TTC549 (cell line): ENCODE data around the gene IQGAP3.
A peak's percentile ranks its signal among the peaks of the same experiment; 100 is the strongest.
"Not testable (repeated sequence)": the region's sequence is repeated elsewhere in the genome, so short reads cannot be mapped to it uniquely, and the experiment has no call there.

Experiments used
- FAIRE-seq: peaks from 2 replicates; lab custom pipeline; 2012; peaks lifted over from hg19 to GRCh38; lab: Jason Lieb, UNC

Gene IQGAP3, protein sequence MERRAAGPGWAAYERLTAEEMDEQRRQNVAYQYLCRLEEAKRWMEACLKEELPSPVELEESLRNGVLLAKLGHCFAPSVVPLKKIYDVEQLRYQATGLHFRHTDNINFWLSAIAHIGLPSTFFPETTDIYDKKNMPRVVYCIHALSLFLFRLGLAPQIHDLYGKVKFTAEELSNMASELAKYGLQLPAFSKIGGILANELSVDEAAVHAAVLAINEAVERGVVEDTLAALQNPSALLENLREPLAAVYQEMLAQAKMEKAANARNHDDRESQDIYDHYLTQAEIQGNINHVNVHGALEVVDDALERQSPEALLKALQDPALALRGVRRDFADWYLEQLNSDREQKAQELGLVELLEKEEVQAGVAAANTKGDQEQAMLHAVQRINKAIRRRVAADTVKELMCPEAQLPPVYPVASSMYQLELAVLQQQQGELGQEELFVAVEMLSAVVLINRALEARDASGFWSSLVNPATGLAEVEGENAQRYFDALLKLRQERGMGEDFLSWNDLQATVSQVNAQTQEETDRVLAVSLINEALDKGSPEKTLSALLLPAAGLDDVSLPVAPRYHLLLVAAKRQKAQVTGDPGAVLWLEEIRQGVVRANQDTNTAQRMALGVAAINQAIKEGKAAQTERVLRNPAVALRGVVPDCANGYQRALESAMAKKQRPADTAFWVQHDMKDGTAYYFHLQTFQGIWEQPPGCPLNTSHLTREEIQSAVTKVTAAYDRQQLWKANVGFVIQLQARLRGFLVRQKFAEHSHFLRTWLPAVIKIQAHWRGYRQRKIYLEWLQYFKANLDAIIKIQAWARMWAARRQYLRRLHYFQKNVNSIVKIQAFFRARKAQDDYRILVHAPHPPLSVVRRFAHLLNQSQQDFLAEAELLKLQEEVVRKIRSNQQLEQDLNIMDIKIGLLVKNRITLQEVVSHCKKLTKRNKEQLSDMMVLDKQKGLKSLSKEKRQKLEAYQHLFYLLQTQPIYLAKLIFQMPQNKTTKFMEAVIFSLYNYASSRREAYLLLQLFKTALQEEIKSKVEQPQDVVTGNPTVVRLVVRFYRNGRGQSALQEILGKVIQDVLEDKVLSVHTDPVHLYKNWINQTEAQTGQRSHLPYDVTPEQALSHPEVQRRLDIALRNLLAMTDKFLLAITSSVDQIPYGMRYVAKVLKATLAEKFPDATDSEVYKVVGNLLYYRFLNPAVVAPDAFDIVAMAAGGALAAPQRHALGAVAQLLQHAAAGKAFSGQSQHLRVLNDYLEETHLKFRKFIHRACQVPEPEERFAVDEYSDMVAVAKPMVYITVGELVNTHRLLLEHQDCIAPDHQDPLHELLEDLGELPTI (N-terminal part only)

GRCh38 chr1:156571919-156572662 lies at the start of gene IQGAP3:
Gene IQGAP3 (minus strand): TSS chr1:156572565. CDS start chr1:156572529, 36 bp downstream.
- no peak for FAIRE-seq

DNA sequence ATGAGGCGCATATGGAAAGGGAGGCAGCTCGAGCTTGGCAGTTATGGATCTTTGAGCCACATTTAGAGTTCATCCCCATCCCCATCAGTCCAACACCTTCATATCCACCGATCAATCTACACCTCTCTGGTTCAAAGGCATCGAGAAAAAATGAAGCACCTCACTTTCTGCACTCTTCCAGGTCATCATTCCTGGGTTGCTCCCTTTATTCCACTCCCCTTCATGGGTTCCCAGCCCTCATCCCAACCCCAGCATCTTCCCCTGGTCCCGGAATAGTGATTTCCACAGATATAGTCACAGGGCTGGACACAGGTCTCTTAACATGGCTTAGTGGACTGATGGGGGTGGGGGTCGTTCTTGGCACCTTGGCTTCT lies 47.2 kb upstream of the IQGAP3 start:
- FAIRE-seq = no peak

DNA sequence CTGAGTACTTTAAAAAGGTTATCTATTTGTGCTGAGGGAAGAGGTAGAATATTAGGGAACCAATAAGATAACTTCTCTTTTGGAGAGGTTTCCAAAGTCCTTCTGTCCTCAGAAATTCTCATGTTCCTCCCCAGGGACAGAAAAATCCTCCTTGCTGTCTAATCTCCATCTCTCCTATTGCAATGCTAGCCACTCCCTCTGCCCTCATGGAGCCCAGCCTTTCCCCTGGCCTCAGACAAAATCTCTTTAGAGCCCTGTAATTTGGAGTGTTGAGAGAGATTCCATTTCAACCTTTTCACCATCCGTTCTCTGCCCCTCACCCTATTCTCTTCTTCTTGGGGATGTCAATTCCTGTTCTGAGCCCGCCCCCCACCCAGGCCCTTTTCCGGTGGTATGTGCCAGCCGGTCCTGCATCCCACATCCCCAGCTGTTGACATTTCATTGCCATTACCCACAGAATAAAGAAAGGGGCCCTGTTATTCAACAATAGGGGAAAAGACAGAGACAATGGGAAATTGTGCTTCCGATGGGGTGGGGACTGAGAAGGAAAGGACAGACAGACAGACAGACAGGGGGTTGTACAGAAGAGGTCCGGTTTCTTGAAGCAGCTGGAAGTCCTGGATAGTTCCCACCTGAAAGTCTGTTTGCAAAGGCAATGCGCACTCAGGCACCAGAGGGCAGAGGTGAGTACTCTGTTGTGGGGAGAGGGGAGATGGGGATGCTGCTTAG lies 46.7 kb upstream of the IQGAP3 start, which contains the start of gene HAPLN2:
TSS of gene HAPLN2 (plus strand) at position 563 of the 729 bp plus-strand sequence. CDS start 4,076 bp downstream, outside the sequence.
- FAIRE-seq = no peak

DNA sequence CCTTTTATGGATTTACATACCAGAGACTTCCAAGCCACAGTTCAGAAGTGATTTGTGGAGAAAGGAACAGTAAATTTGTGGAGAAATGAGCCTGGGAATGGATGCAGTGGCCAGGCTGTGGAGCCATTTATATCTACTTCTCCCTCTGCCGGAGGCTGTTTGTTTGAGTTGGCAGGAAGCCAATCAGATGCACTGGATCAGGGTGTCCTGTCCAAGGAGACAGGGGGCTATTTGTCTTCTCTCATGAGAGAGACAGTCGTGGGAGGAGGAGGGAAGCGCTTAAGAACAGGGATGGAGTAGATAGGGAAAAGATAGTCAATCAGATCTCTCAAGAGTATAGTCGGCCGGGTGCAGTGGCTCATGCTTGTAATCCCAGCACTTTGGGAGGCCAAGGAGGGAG lies 44.1 kb upstream of the IQGAP3 start:
- no peak for FAIRE-seq

DNA sequence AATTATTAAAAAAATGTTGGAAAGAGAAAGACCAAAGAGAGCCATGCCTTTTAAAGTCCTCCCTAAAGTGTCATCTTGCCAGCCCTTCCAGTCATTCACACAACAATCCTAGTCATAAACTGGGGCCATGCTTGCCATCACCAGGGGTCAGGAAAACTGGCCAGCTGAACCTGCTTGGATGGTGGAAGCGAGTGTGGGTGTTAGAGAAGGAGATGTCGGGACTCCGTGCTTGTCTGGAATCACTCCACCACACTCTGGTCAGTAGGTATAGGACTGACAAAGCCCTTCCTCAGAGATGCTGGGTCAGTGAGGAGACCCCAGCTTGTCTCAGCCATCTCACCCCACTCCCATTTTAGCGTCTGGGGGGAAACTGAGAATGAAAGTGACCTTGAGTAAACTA lies 43.6 kb upstream of the IQGAP3 start:
- FAIRE-seq = no peak

- no peak for FAIRE-seq
These were observed 40.3 kb upstream of the IQGAP3 start for GRCh38 chr1:156612666-156613065.

DNA sequence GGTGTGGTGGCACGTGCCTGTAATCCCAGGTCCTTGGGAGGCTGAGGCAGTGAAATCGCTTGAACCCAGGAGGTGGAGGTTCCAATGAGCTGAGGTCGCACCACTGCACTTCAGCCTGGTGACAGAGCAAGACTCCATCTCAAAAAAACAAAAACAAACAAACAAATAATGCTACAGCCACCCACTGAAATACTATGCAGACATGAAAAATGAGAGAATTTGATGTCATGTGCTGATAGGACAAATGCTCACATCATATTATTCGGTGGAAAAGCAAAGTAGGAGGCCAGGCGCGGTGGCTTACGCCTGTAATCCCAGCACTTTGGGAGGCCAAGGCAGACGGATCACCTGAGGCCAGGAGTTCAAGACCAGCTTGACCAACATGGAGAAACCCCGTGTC lies 37.7 kb upstream of the IQGAP3 start:
- not testable (repeated sequence) for FAIRE-seq

DNA sequence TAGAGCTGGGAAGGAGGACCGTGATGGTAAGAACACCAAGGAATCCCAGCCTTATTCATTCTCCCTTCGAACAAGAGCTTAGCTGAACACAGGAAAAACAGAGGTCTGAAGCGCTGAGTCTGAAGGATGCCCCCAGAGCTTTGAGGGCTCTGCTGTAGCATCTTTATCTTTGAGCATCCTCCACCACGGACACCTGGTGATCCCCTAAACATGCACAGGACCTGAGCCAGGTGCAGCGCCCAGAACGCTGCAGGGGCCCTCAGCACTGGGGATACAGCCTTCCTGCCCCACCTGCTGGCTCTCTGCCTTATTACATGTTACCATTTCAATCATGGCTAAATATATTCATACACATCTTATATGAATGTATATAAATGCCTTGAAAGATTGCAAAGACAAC lies 36.6 kb upstream of the IQGAP3 start:
- FAIRE-seq = no peak

- peak; percentile 95 for FAIRE-seq
These were observed 35.8 kb upstream of the IQGAP3 start for GRCh38 chr1:156608036-156608674.

GRCh38 chr1:156607344-156607743 lies 35.0 kb upstream of the IQGAP3 start:
- not testable (repeated sequence) for FAIRE-seq

DNA sequence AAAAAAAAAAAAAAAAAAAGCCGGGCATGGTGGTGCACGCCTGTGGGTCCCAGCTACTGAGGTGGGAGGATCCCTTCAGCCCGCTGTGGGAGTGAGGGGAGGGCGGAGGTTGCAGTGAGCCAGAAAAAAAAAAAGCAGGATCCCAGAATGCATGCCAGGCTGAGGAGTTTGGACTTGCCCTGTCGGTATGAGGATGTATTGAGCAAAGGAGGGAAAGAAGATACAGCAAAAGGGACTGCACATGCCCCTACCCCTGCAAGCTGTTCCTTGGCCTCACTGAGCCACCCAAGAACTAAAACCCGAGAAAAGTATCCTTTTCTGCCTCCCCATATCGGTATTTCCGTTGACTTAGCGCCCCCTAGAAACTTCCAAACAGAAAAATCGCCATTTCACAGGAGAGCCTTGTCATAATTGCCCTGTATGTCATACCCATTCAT lies 30.2 kb upstream of the IQGAP3 start:
- FAIRE-seq = peak; percentile 78

GRCh38 chr1:156601892-156602291 lies 29.5 kb upstream of the IQGAP3 start:
- FAIRE-seq = no peak

- FAIRE-seq = peak; percentile 90
These were observed 28.9 kb upstream of the IQGAP3 start, which contains the start of gene GPATCH4 for GRCh38 chr1:156601122-156601830. Gene GPATCH4 (minus strand): TSS chr1:156601479.

DNA sequence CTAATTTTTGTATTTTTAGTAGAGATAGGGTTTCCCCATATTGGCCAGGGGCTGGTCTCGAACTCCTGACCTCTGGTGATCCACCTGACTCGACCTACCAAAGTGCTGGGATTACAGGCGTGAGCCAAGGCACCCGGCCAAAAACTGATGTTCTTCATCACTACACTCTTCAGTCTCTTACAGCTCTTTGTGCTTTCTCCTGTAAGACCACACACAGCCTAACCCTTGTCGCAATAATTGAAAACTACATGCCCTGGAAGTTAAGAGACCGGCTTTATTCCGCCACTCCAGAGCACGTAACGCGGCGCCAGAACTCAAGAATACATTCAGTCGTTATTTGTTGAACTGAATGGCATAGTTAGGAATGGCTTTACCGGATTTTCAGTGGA lies 28.4 kb upstream of the IQGAP3 start:
- FAIRE-seq = no peak

DNA sequence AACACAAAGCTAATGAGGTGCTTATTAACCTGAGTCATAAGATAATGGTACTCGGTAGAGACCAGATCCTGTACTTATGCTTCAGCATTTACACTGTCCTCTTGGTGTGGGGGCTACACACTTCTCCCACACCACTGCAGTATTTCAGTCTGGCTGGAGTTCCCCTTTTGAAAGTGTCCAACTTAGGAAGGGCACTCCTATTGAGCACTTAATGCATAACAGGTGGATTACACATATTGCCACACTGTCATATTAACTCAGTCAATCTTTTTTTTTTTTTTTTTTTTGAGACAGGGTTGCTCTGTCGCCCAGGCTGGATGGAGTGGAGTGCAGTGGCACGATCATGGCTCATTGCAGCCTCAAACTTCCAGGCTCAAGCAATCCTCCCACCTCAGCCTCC lies 27.4 kb upstream of the IQGAP3 start:
- no peak for FAIRE-seq

- no peak for FAIRE-seq
These were observed 26.5 kb upstream of the IQGAP3 start for GRCh38 chr1:156598731-156599432.

- no peak for FAIRE-seq
These were observed 25.8 kb upstream of the IQGAP3 start for GRCh38 chr1:156598125-156598524.

- no peak for FAIRE-seq
These were observed 24.1 kb upstream of the IQGAP3 start for GRCh38 chr1:156596426-156596825.

DNA sequence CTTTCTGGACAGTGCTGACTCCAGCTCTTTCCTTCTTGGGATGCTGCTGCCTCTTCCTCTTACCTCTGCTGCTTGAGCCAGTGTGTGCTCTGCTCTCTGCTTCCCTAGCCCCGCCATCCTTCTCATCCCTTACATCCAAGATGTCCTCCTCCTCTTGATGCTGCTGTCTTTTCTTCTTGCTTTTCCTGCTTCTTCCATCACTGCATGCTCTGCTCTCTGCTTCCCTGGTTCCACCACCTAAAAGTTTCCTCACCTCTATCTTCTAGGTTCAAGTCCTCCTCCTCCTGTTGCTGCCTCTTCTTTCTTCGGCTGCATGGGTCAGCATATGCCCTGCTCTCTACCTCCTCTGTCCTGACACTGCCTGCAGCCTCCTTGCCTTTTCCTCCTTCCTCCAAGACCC lies 22.7 kb upstream of the IQGAP3 start:
- FAIRE-seq = no peak
